ENCODE results near the gene DERA. TPM values are rescaled to one million over a fixed set of nuclear protein-coding genes. Genes with fewer than 3 reads are reported as not detected.
"Not testable (repeated sequence)": the region's sequence is repeated elsewhere in the genome, so short reads cannot be mapped to it uniquely, and the experiment has no call there.

Gene DERA
- total RNA-seq, 1 donor from 2014 or later = 44.0 TPM

- DNase-seq (no peak), ATAC-seq (no peak)
- Histone ChIP-seq H3K4me3 (no peak overlapping the region), H3K27ac (no peak overlapping the region), H3K9me3 (no peaks in the 10 kb centered on the region), H3K27me3 (ENCODE audit: low read depth) (no peaks in the 10 kb centered on the region), H3K4me1 (no peaks in the 10 kb centered on the region), H3K36me3 (no peaks in the 10 kb centered on the region)
- no peak for TF ChIP-seq CTCF (IDR thresholded peaks at IDR 0.05)
- intact Hi-C loops (cut with DNase I) = no loop called here
These were observed 42.9 kb upstream of the DERA start for GRCh38 chr12:15868186-15868585.

GRCh38 chr12:15873556-15873955 is 37.6 kb upstream of the DERA start:
- no peak for TF ChIP-seq CTCF (IDR thresholded peaks at IDR 0.05)
- Histone ChIP-seq H3K4me1 (no peaks in the 10 kb centered on the region), H3K27ac (no peak overlapping the region), H3K36me3 (no peaks in the 10 kb centered on the region), H3K9me3 (no peaks in the 10 kb centered on the region), H3K27me3 (ENCODE audit: low read depth) (no peaks in the 10 kb centered on the region), H3K4me3 (no peak overlapping the region)
- DNase-seq (no peak), ATAC-seq (no peak)
- intact Hi-C loops (cut with DNase I) = no loop called here

GRCh38 chr12:15874556-15875145 is 36.5 kb upstream of the DERA start:
- H3K4me3 ChIP-seq; DNase-seq; H3K27me3 ChIP-seq (ENCODE audit: low read depth); H3K27ac ChIP-seq; intact Hi-C loops (cut with DNase I); H3K36me3 ChIP-seq; ATAC-seq; H3K4me1 ChIP-seq; H3K9me3 ChIP-seq: not testable (repeated sequence)

GRCh38 chr12:15875863-15876262 is 35.3 kb upstream of the DERA start:
- intact Hi-C loops (cut with DNase I) = no loop called here
- ATAC-seq = no peak
- no peaks in the 10 kb centered on the region for H3K4me1 ChIP-seq
- no peaks in the 10 kb centered on the region for H3K9me3 ChIP-seq
- DNase-seq = no peak
- H3K27me3 ChIP-seq (ENCODE audit: low read depth) = no peaks in the 10 kb centered on the region
- no peak overlapping the region for H3K27ac ChIP-seq
- no peak for TF ChIP-seq CTCF (IDR thresholded peaks at IDR 0.05)
- no peak overlapping the region for H3K4me3 ChIP-seq
- no peaks in the 10 kb centered on the region for H3K36me3 ChIP-seq

- Histone ChIP-seq H3K4me1 (peaks cover 15% of the 10 kb centered on the region), H3K9me3 (no peaks in the 10 kb centered on the region), H3K27me3 (ENCODE audit: low read depth) (no peaks in the 10 kb centered on the region), H3K36me3 (no peaks in the 10 kb centered on the region), H3K4me3 (no peak overlapping the region), H3K27ac (no peak overlapping the region)
- no peak for TF ChIP-seq CTCF (IDR thresholded peaks at IDR 0.05)
- ATAC-seq (no peak), DNase-seq (no peak)
- intact Hi-C loops (cut with DNase I) = no loop called here
These were observed 31.7 kb upstream of the DERA start for GRCh38 chr12:15879413-15879812.

GRCh38 chr12:15880721-15881120 is 30.4 kb upstream of the DERA start:
- peaks cover 28% of the 10 kb centered on the region for H3K4me1 ChIP-seq
- no peak overlapping the region for H3K4me3 ChIP-seq
- H3K27me3 ChIP-seq (ENCODE audit: low read depth) = no peaks in the 10 kb centered on the region
- TF ChIP-seq CTCF (IDR thresholded peaks at IDR 0.05) = no peak
- no peak overlapping the region for H3K27ac ChIP-seq
- intact Hi-C loops (cut with DNase I) = no loop called here
- ATAC-seq (no peak), DNase-seq (no peak)
- peaks cover under 1% of the 10 kb centered on the region for H3K36me3 ChIP-seq
- H3K9me3 ChIP-seq = no peaks in the 10 kb centered on the region
